GM23338 (cell line): Measurements from ENCODE around the gene CTTN. TPM values are rescaled to one million over a fixed set of nuclear protein-coding genes. Genes with fewer than 3 reads are reported as not detected.

ENCODE experiments used
- ATAC-seq: fragments of 200-7000 bp; cut with Tn5 transposase; 3 replicates; pipeline ENCODE4 v1.9.1; 2020
- DNase-seq: peaks from one replicate; pipeline ENCODE4 v3.0.0-alpha.2; 2015; ENCODE audit warnings: low spot score
- H2AFZ ChIP-seq: fragments of 200-600 bp; sonication (generic); 2 replicates; pipeline ENCODE4 v1.8.0; 2016; ENCODE audit warnings: antibody characterized with exemption, mild to moderate bottlenecking, moderate library complexity
- H3F3A ChIP-seq: fragments of 200-600 bp; sonication (generic); replicated peaks from 2 replicates; pipeline ENCODE4 v1.8.0; 2017; ENCODE audit warnings: antibody characterized with exemption, mixed run types, low read depth
- H3K27ac ChIP-seq: fragments of 200-600 bp; sonication (generic); 2 replicates; pipeline ENCODE4 v1.6.1; 2016; ENCODE audit warnings: low read depth
- H3K27me3 ChIP-seq: fragments of 200-600 bp; sonication (generic); 2 replicates; pipeline ENCODE4 v1.8.0; 2016; ENCODE audit warnings: mild to moderate bottlenecking, mixed run types, moderate library complexity; ENCODE audit not compliant: insufficient read depth
- H3K36me3 ChIP-seq: fragments of 200-600 bp; sonication (generic); 2 replicates; pipeline ENCODE4 v1.8.0; 2016; ENCODE audit warnings: mild to moderate bottlenecking; ENCODE audit not compliant: insufficient read depth
- H3K4me1 ChIP-seq: fragments of 200-600 bp; sonication (generic); 2 replicates; pipeline ENCODE4 v1.8.0; 2016; ENCODE audit warnings: mild to moderate bottlenecking, moderate library complexity; ENCODE audit not compliant: insufficient read depth
- H3K4me2 ChIP-seq: fragments of 200-600 bp; sonication (generic); 2 replicates; pipeline ENCODE4 v1.7.1; 2017; ENCODE audit warnings: mixed run types
- H3K4me3 ChIP-seq: fragments of 200-600 bp; sonication (generic); 2 replicates; pipeline ENCODE4 v1.6.1; 2016; ENCODE audit warnings: mixed run types
- H3K79me2 ChIP-seq: fragments of 200-600 bp; sonication (generic); replicated peaks from 2 replicates; pipeline ENCODE4 v1.8.0; 2017; ENCODE audit warnings: mild to moderate bottlenecking; ENCODE audit not compliant: insufficient read depth
- H3K9me2 ChIP-seq: fragments of 200-600 bp; sonication (generic); 2 replicates; pipeline ENCODE4 v1.8.0; 2017; ENCODE audit not compliant: insufficient read depth
- H4K20me1 ChIP-seq: fragments of 200-600 bp; sonication (generic); replicated peaks from 2 replicates; pipeline ENCODE4 v1.8.0; 2017; ENCODE audit warnings: mild to moderate bottlenecking; ENCODE audit not compliant: insufficient read depth
- H3K27ac Mint-ChIP-seq: 2 replicates; pipeline ENCODE4 v1.8.0; 2020; ENCODE audit warnings: inconsistent platforms, mild to moderate bottlenecking, moderate library complexity, mixed read lengths
- H3K27me3 Mint-ChIP-seq: 3 replicates; pipeline ENCODE4 v1.8.0; 2022; ENCODE audit warnings: low read depth, mild to moderate bottlenecking, moderate library complexity, mixed read lengths, inconsistent platforms; ENCODE audit not compliant: insufficient read depth, poor library complexity
- H3K36me3 Mint-ChIP-seq: 3 replicates; pipeline ENCODE4 v1.8.0; 2021; ENCODE audit warnings: low read depth, mild to moderate bottlenecking, inconsistent platforms, moderate library complexity, mixed read lengths
- H3K4me1 Mint-ChIP-seq: 3 replicates; pipeline ENCODE4 v1.8.0; 2020; ENCODE audit warnings: mild to moderate bottlenecking, inconsistent platforms, mixed read lengths
- H3K4me3 Mint-ChIP-seq: 3 replicates; pipeline ENCODE4 v1.8.0; 2021; ENCODE audit warnings: moderate library complexity, mild to moderate bottlenecking, inconsistent platforms, mixed read lengths
- H3K9me3 Mint-ChIP-seq: 3 replicates; pipeline ENCODE4 v1.8.0; 2020; ENCODE audit warnings: moderate library complexity, mild to moderate bottlenecking, inconsistent platforms, mixed read lengths
- CREB1 ChIP-seq: fragments of 250-450 bp; sonication (Bioruptor Pico); IDR thresholded peaks from 2 replicates; pipeline ENCODE4 v1.5.0; 2020; ENCODE audit warnings: low read depth, mild to moderate bottlenecking, moderate library complexity
- EZH2 ChIP-seq: fragments of 200-600 bp; sonication (generic); IDR thresholded peaks from one replicate; pipeline ENCODE4 v1.8.0; 2017; ENCODE audit warnings: antibody characterized with exemption, mild to moderate bottlenecking, low read depth; ENCODE audit not compliant: unreplicated experiment
- EZH2phosphoT487 ChIP-seq: fragments of 200-600 bp; sonication (generic); IDR thresholded peaks from one replicate; pipeline ENCODE4 v1.8.1; 2018; ENCODE audit warnings: antibody characterized with exemption; ENCODE audit not compliant: unreplicated experiment
- JUNB ChIP-seq: IDR thresholded peaks from one replicate; pipeline ENCODE4 v1.6.1; 2016; ENCODE audit warnings: antibody characterized with exemption; ENCODE audit not compliant: unreplicated experiment
- NANOG ChIP-seq: IDR thresholded peaks from 2 replicates; pipeline ENCODE4 v1.6.1; 2016; ENCODE audit warnings: antibody characterized with exemption, borderline replicate concordance
- POLR2AphosphoS5 ChIP-seq: IDR thresholded peaks from 2 replicates; pipeline ENCODE4 v1.6.1; 2016; ENCODE audit warnings: antibody characterized with exemption, low read depth
- STAT1 ChIP-seq: IDR thresholded peaks from one replicate; pipeline ENCODE4 v1.6.1; 2016; ENCODE audit warnings: antibody characterized with exemption; ENCODE audit not compliant: unreplicated experiment
- ZNF114 ChIP-seq: fragments of 250-450 bp; sonication (Bioruptor Pico); IDR thresholded peaks from 2 replicates; pipeline ENCODE4 v1.5.0; 2020; ENCODE audit warnings: mild to moderate bottlenecking, moderate library complexity
- polyA plus RNA-seq: library from polyadenylated mRNA; unstranded; fragments of >200 nt; fragmentation: Nextera tagmentation; extraction: Ambion mirVana; gene quantifications from 2 replicates; pipeline ENCODE4 v1.2.1, GENCODE V29; 2016
- total RNA-seq: library from RNA; depleted of rRNA; stranded (reverse); fragments of >200 nt; shearing (Covaris generic); gene quantifications from 2 replicates; pipeline ENCODE4 v1.2.3, GENCODE V29; 2014
- TF ChIP-seq, protein P1 (sequence below): fragments of 250-450 bp; sonication (Bioruptor Pico); IDR thresholded peaks from 2 replicates; pipeline ENCODE4 v1.5.0; 2020; ENCODE audit warnings: mild to moderate bottlenecking, moderate library complexity
- TF ChIP-seq, protein P2 (sequence below): IDR thresholded peaks from one replicate; pipeline ENCODE4 v1.6.1; 2018; ENCODE audit warnings: antibody characterized with exemption; ENCODE audit not compliant: unreplicated experiment
- TF ChIP-seq, protein P3 (sequence below), 2 experiments: fragments of 200-600 bp in 1 of 2; sonication (generic) in 1 of 2; conservative IDR thresholded peaks; 2 replicates each; pipeline versions ENCODE4 v1.5.1 to v1.6.1; 2016 to 2017; ENCODE audit warnings: antibody characterized with exemption in 2 of 2, low read depth in 2 of 2, mild to moderate bottlenecking in 2 of 2, moderate library complexity in 1 of 2

The CTTN gene
- total and polyA plus RNA-seq, 2 experiments from 2014 or later: 163 to 343 TPM

DNA sequence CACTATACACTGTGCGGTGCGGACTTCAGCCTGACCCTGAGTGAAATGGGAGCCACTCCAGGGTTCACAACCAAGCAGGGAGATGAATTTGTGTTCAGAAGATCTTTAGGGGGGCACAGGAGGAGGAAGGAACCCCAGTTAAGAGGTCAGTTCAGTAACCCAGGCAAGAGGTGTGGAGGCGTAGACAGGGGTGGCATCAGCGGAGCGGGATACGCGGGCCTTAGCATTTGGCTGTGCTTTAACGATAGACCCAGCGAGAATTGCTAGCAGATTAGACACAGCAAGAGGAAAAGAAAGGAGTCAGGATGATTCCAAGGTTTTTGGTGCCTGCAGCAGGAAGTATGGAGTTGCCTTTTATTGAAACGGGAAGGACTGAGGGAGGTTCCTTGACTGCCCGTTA, 46.8 kb downstream of the CTTN start:
- no peak for ATAC-seq
- H2AFZ ChIP-seq: no peak overlapping the region
- no peaks in the 10 kb centered on the region for H3K9me2 ChIP-seq
- TF ChIP-seq, protein P1, sequence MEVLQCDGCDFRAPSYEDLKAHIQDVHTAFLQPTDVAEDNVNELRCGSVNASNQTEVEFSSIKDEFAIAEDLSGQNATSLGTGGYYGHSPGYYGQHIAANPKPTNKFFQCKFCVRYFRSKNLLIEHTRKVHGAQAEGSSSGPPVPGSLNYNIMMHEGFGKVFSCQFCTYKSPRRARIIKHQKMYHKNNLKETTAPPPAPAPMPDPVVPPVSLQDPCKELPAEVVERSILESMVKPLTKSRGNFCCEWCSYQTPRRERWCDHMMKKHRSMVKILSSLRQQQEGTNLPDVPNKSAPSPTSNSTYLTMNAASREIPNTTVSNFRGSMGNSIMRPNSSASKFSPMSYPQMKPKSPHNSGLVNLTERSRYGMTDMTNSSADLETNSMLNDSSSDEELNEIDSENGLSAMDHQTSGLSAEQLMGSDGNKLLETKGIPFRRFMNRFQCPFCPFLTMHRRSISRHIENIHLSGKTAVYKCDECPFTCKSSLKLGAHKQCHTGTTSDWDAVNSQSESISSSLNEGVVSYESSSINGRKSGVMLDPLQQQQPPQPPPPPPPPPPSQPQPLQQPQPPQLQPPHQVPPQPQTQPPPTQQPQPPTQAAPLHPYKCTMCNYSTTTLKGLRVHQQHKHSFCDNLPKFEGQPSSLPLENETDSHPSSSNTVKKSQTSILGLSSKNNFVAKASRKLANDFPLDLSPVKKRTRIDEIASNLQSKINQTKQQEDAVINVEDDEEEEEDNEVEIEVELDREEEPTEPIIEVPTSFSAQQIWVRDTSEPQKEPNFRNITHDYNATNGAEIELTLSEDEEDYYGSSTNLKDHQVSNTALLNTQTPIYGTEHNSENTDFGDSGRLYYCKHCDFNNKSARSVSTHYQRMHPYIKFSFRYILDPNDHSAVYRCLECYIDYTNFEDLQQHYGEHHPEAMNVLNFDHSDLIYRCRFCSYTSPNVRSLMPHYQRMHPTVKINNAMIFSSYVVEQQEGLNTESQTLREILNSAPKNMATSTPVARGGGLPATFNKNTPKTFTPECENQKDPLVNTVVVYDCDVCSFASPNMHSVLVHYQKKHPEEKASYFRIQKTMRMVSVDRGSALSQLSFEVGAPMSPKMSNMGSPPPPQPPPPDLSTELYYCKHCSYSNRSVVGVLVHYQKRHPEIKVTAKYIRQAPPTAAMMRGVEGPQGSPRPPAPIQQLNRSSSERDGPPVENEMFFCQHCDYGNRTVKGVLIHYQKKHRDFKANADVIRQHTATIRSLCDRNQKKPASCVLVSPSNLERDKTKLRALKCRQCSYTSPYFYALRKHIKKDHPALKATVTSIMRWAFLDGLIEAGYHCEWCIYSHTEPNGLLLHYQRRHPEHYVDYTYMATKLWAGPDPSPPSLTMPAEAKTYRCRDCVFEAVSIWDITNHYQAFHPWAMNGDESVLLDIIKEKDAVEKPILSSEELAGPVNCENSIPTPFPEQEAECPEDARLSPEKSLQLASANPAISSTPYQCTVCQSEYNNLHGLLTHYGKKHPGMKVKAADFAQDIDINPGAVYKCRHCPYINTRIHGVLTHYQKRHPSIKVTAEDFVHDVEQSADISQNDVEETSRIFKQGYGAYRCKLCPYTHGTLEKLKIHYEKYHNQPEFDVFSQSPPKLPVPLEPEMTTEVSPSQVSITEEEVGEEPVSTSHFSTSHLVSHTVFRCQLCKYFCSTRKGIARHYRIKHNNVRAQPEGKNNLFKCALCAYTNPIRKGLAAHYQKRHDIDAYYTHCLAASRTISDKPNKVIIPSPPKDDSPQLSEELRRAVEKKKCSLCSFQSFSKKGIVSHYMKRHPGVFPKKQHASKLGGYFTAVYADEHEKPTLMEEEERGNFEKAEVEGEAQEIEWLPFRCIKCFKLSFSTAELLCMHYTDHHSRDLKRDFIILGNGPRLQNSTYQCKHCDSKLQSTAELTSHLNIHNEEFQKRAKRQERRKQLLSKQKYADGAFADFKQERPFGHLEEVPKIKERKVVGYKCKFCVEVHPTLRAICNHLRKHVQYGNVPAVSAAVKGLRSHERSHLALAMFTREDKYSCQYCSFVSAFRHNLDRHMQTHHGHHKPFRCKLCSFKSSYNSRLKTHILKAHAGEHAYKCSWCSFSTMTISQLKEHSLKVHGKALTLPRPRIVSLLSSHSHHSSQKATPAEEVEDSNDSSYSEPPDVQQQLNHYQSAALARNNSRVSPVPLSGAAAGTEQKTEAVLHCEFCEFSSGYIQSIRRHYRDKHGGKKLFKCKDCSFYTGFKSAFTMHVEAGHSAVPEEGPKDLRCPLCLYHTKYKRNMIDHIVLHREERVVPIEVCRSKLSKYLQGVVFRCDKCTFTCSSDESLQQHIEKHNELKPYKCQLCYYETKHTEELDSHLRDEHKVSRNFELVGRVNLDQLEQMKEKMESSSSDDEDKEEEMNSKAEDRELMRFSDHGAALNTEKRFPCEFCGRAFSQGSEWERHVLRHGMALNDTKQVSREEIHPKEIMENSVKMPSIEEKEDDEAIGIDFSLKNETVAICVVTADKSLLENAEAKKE: no peak
- TF ChIP-seq NANOG: no peak
- TF ChIP-seq CREB1 (CRISPR knock-in tag): no peak
- no peak for TF ChIP-seq EZH2
- no peak for TF ChIP-seq EZH2phosphoT487
- TF ChIP-seq, protein P2, sequence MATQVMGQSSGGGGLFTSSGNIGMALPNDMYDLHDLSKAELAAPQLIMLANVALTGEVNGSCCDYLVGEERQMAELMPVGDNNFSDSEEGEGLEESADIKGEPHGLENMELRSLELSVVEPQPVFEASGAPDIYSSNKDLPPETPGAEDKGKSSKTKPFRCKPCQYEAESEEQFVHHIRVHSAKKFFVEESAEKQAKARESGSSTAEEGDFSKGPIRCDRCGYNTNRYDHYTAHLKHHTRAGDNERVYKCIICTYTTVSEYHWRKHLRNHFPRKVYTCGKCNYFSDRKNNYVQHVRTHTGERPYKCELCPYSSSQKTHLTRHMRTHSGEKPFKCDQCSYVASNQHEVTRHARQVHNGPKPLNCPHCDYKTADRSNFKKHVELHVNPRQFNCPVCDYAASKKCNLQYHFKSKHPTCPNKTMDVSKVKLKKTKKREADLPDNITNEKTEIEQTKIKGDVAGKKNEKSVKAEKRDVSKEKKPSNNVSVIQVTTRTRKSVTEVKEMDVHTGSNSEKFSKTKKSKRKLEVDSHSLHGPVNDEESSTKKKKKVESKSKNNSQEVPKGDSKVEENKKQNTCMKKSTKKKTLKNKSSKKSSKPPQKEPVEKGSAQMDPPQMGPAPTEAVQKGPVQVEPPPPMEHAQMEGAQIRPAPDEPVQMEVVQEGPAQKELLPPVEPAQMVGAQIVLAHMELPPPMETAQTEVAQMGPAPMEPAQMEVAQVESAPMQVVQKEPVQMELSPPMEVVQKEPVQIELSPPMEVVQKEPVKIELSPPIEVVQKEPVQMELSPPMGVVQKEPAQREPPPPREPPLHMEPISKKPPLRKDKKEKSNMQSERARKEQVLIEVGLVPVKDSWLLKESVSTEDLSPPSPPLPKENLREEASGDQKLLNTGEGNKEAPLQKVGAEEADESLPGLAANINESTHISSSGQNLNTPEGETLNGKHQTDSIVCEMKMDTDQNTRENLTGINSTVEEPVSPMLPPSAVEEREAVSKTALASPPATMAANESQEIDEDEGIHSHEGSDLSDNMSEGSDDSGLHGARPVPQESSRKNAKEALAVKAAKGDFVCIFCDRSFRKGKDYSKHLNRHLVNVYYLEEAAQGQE: no peak
- TF ChIP-seq ZNF114 (CRISPR knock-in tag): no peak
- no peak for TF ChIP-seq STAT1
- no peak for TF ChIP-seq JUNB
- no peak for TF ChIP-seq POLR2AphosphoS5
- TF ChIP-seq, protein P3, sequence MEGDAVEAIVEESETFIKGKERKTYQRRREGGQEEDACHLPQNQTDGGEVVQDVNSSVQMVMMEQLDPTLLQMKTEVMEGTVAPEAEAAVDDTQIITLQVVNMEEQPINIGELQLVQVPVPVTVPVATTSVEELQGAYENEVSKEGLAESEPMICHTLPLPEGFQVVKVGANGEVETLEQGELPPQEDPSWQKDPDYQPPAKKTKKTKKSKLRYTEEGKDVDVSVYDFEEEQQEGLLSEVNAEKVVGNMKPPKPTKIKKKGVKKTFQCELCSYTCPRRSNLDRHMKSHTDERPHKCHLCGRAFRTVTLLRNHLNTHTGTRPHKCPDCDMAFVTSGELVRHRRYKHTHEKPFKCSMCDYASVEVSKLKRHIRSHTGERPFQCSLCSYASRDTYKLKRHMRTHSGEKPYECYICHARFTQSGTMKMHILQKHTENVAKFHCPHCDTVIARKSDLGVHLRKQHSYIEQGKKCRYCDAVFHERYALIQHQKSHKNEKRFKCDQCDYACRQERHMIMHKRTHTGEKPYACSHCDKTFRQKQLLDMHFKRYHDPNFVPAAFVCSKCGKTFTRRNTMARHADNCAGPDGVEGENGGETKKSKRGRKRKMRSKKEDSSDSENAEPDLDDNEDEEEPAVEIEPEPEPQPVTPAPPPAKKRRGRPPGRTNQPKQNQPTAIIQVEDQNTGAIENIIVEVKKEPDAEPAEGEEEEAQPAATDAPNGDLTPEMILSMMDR (conservative IDR thresholded peaks at IDR 0.05; ENCODE audit: low read depth in 2 of 2): no peak
- no peak overlapping the region for H3K4me3 Mint-ChIP-seq
- DNase-seq: no peak
- no peak overlapping the region for H3K27ac Mint-ChIP-seq
- peaks cover 8% of the 10 kb centered on the region; the same call in 1 of the 2 replicates for H3K4me1 ChIP-seq
- H3K79me2 ChIP-seq: no peaks in the 10 kb centered on the region
- peaks cover 14% of the 10 kb centered on the region for H3K4me1 Mint-ChIP-seq
- no peak overlapping the region for H3K4me2 ChIP-seq
- H3K36me3 Mint-ChIP-seq: peaks cover 26% of the 10 kb centered on the region
- no peaks in the 10 kb centered on the region for H4K20me1 ChIP-seq
- H3F3A ChIP-seq: no peaks in the 10 kb centered on the region
- no peak overlapping the region for H3K27ac ChIP-seq
- H3K27me3 Mint-ChIP-seq: peaks cover 15% of the 10 kb centered on the region
- H3K4me3 ChIP-seq: no peak overlapping the region
- peaks cover 3% of the 10 kb centered on the region; the same call in 1 of the 2 replicates for H3K36me3 ChIP-seq
- H3K27me3 ChIP-seq: no peaks in the 10 kb centered on the region
- H3K9me3 Mint-ChIP-seq: peaks cover 20% of the 10 kb centered on the region
